LNCAP (cell line): ENCODE measurements around the gene CNFN.

Experiments used
- TF ChIP-seq, protein P1 (sequence below): fragments of 450-650 bp; IDR thresholded peaks from 2 replicates; pipeline ENCODE4 v1.5.1; 2017; ENCODE audit warnings: mild to moderate bottlenecking

Gene CNFN

GRCh38 chr19:42426643-42427042, 36.5 kb upstream of the CNFN start:
- TF ChIP-seq, protein P1, sequence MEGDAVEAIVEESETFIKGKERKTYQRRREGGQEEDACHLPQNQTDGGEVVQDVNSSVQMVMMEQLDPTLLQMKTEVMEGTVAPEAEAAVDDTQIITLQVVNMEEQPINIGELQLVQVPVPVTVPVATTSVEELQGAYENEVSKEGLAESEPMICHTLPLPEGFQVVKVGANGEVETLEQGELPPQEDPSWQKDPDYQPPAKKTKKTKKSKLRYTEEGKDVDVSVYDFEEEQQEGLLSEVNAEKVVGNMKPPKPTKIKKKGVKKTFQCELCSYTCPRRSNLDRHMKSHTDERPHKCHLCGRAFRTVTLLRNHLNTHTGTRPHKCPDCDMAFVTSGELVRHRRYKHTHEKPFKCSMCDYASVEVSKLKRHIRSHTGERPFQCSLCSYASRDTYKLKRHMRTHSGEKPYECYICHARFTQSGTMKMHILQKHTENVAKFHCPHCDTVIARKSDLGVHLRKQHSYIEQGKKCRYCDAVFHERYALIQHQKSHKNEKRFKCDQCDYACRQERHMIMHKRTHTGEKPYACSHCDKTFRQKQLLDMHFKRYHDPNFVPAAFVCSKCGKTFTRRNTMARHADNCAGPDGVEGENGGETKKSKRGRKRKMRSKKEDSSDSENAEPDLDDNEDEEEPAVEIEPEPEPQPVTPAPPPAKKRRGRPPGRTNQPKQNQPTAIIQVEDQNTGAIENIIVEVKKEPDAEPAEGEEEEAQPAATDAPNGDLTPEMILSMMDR = no peak

DNA sequence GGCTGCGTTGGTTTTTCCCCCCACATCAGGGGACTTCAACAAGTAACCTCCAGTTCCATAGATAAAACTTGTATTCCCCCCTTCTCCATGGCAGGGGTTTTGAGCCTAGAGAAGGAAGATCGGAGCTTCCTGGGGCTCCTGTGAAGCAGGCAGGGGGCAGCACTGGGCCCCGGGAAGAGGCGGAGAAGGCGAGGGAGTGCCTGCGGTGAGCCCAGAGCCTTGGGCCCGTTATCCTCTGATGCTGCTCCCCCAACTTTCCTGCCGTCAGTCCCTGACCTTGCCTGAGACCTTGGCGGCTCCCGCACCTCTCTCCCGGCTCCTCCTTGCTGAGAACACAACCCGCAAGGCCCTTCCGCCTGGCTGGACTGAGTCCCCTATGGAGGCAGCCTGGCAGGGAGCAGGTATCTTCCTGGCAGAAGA, 34.6 kb upstream of the CNFN start:
- TF ChIP-seq, protein P1 = no peak

GRCh38 chr19:42424345-42424707, 34.2 kb upstream of the CNFN start:
- TF ChIP-seq, protein P1 = no peak

GRCh38 chr19:42423462-42424344, 33.6 kb upstream of the CNFN start:
- TF ChIP-seq, protein P1 = no peak

DNA sequence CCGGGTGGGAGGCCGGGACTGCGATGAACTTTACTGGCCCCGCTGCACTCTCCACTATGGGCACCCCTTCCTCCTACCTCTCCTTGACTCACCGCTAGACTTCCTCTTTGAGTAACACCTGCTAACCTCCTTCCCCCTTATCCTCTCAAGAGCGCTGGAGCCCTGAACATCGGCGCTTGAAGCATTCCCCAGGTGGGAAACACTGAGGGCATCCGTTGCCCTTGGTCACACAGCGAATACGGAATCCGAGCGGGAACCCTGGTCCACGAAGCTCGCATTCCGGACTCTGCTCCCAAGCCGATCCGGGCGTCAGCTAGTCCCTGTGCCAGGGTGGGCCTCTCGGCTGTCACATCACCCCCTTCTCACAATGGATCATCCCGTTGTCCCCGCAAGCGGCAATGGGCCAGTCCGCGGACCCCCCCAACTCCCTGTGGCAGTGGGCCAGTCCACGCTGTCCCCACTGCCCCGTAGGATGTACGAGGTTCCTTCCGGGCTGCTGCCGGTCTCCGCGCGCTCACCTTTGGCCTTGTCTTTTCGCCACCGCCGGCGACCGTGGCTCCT, 32.9 kb upstream of the CNFN start:
- TF ChIP-seq, protein P1 = no peak

DNA sequence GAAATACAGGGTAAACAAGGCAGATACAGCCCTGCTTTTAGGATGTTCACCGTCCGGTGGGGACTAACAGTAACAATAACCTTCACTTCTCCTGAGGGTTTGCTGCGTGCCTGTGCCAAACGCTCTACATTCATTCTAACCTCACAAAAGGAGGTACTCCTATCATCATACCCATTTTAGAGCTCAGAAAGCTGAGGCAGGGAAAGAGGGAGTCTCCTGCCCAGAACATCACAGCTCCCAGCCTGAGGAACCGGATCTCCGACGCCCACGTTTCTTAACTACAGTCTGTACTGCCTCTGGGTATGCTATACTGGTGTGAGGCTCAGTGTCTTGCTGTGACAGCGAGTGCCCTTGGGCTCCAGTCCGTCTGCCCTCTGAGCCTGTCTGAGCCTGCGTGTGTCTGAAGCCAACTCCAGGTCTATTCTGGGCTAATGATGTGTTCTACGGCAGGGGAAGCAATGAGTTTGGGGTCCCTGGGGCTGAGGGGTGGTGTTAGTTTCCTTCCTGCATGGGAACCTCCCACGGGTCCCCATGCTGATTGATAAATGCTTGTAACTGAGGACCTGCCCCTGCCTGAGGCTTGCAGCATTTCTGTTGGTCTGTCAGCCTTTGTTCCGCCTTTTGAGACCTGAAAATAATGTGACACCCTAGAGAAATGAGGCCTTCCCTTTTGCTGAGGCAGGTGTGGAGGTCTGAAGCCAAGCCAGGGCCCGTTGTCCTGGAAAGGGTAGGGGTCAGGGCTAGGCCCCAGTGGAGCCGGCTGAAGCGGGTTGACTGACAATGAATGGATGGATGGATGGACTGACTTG, 32.2 kb upstream of the CNFN start:
- TF ChIP-seq, protein P1 = no peak

GRCh38 chr19:42421591-42422031, 31.5 kb upstream of the CNFN start:
- TF ChIP-seq, protein P1 = no peak
